Measurements from ENCODE around the gene SPRR2G.
"Not testable (repeated sequence)": the region's sequence is repeated elsewhere in the genome, so short reads cannot be mapped to it uniquely, and the experiment has no call there.

The SPRR2G gene

GRCh38 chr1:153150846-153151245, at the start of gene SPRR2G:
Gene SPRR2G, minus strand, starts transcription at chr1:153150890. Its CDS starts 780 bp downstream, at chr1:153150110.
- DNase-seq (ENCODE audit: low spot score) = no peak

GRCh38 chr1:153195216-153195615, 44.5 kb upstream of the SPRR2G start:
- no peak for DNase-seq (ENCODE audit: low spot score)

GRCh38 chr1:153194331-153195050, 43.8 kb upstream of the SPRR2G start:
- no peak for DNase-seq (ENCODE audit: low spot score)

GRCh38 chr1:153192697-153193096, 42.0 kb upstream of the SPRR2G start:
- DNase-seq (ENCODE audit: low spot score) = no peak

GRCh38 chr1:153190373-153190772, 39.7 kb upstream of the SPRR2G start:
- no peak for DNase-seq (ENCODE audit: low spot score)

GRCh38 chr1:153188301-153188700, 37.6 kb upstream of the SPRR2G start:
- DNase-seq (ENCODE audit: low spot score) = not testable (repeated sequence)

- DNase-seq (ENCODE audit: low spot score) = no peak
These were observed 29.9 kb upstream of the SPRR2G start for GRCh38 chr1:153180556-153180955.

- no peak for DNase-seq (ENCODE audit: low spot score)
These were observed 28.2 kb upstream of the SPRR2G start for GRCh38 chr1:153178922-153179321.

- no peak for DNase-seq (ENCODE audit: low spot score)
These were observed 23.9 kb upstream of the SPRR2G start for GRCh38 chr1:153174624-153175023.

- no peak for DNase-seq (ENCODE audit: low spot score)
These were observed 18.0 kb upstream of the SPRR2G start for GRCh38 chr1:153168686-153169085.

- no peak for DNase-seq (ENCODE audit: low spot score)
These were observed 4.9 kb upstream of the SPRR2G start for GRCh38 chr1:153155541-153155940.

GRCh38 chr1:153152481-153152880, 1.8 kb upstream of the SPRR2G start:
- DNase-seq (ENCODE audit: low spot score) = no peak

GRCh38 chr1:153141377-153141776, 9.3 kb downstream of the SPRR2G start:
- DNase-seq (ENCODE audit: low spot score) = no peak

- no peak for DNase-seq (ENCODE audit: low spot score)
These were observed 10.2 kb downstream of the SPRR2G start for GRCh38 chr1:153140484-153140883.

- DNase-seq (ENCODE audit: low spot score) = no peak
These were observed 16.9 kb downstream of the SPRR2G start for GRCh38 chr1:153133743-153134142.

- DNase-seq (ENCODE audit: low spot score) = no peak
These were observed 17.4 kb downstream of the SPRR2G start for GRCh38 chr1:153133267-153133666.

GRCh38 chr1:153128688-153129087, 22.0 kb downstream of the SPRR2G start:
- DNase-seq (ENCODE audit: low spot score) = not testable (repeated sequence)

GRCh38 chr1:153127296-153127695, 23.4 kb downstream of the SPRR2G start:
- DNase-seq (ENCODE audit: low spot score) = no peak

- DNase-seq (ENCODE audit: low spot score) = no peak
These were observed 25.2 kb downstream of the SPRR2G start for GRCh38 chr1:153125536-153125935.

GRCh38 chr1:153123793-153124192, 26.9 kb downstream of the SPRR2G start:
- DNase-seq (ENCODE audit: low spot score) = not testable (repeated sequence)

- DNase-seq (ENCODE audit: low spot score) = no peak
These were observed 27.8 kb downstream of the SPRR2G start for GRCh38 chr1:153122831-153123421.

GRCh38 chr1:153120945-153121344, 29.7 kb downstream of the SPRR2G start:
- no peak for DNase-seq (ENCODE audit: low spot score)

- DNase-seq (ENCODE audit: low spot score) = no peak
These were observed 31.2 kb downstream of the SPRR2G start for GRCh38 chr1:153119491-153119971.

GRCh38 chr1:153115264-153115663, 35.4 kb downstream of the SPRR2G start:
- not testable (repeated sequence) for DNase-seq (ENCODE audit: low spot score)

All from AG08395 (cell line).